Stimulated activated CD8-positive, alpha-beta memory T cell treated with anti-CD3 and anti-CD28 coated beads, Interleukin-4, amount 100 ng/mL, for 4 hours (primary cell): ENCODE measurements around the gene HM13.
A peak's percentile ranks its signal among the peaks of the same experiment; 100 is the strongest.
"Not testable (repeated sequence)": the region's sequence is repeated elsewhere in the genome, so short reads cannot be mapped to it uniquely, and the experiment has no call there.

ENCODE experiments used
- DNase-seq, 2 donors: peaks; one replicate each; pipeline ENCODE4 v3.0.0-alpha.2; 2020; ENCODE audit warnings: low read depth in 2 of 2, low spot score in 1 of 2

The HM13 gene

GRCh38 chr20:31587545-31588389 lies 73.5 kb downstream of the HM13 start:
- no peak for DNase-seq

GRCh38 chr20:31590717-31591225 lies 76.5 kb downstream of the HM13 start:
- no peak for DNase-seq

GRCh38 chr20:31593221-31594001 lies 79.2 kb downstream of the HM13 start:
- DNase-seq = no peak

GRCh38 chr20:31594002-31594557 lies 79.8 kb downstream of the HM13 start:
- DNase-seq = no peak

GRCh38 chr20:31594558-31595379 lies 80.5 kb downstream of the HM13 start:
- DNase-seq = no peak

GRCh38 chr20:31595380-31595653 lies 81.1 kb downstream of the HM13 start:
- no peak for DNase-seq

- DNase-seq = no peak
These were observed 81.6 kb downstream of the HM13 start for GRCh38 chr20:31595654-31596411.

GRCh38 chr20:31596412-31596715 lies 82.1 kb downstream of the HM13 start:
- not testable (repeated sequence) for DNase-seq

GRCh38 chr20:31596831-31597480 lies 82.7 kb downstream of the HM13 start:
- DNase-seq = no peak

GRCh38 chr20:31597481-31597855 lies 83.2 kb downstream of the HM13 start:
- DNase-seq = no peak

- DNase-seq = no peak
These were observed 88.2 kb downstream of the HM13 start for GRCh38 chr20:31602431-31602778.

- peak in 1 of 2 donors; percentile 12 for DNase-seq
These were observed 88.7 kb downstream of the HM13 start for GRCh38 chr20:31602779-31603441.

GRCh38 chr20:31603822-31604566 lies 89.8 kb downstream of the HM13 start:
- peak; percentile 38 to 54 for DNase-seq

- DNase-seq = no peak
These were observed 90.4 kb downstream of the HM13 start for GRCh38 chr20:31604567-31605030.

- DNase-seq = peak; percentile 73 to 82
These were observed 91.0 kb downstream of the HM13 start, which contains the start of gene ID1 for GRCh38 chr20:31605031-31605901. Gene ID1 (plus strand): TSS chr20:31605289. CDS start chr20:31605388, 99 bp downstream.

- no peak for DNase-seq
These were observed 91.9 kb downstream of the HM13 start for GRCh38 chr20:31605902-31606803.
